RCC 7860 (cell line): ENCODE measurements around the gene ASIC3.
"Not testable (repeated sequence)": the region's sequence is repeated elsewhere in the genome, so short reads cannot be mapped to it uniquely, and the experiment has no call there.

Experiments
- DNase-seq: peaks from one replicate; pipeline ENCODE4 v3.0.0-alpha.2; 2015; ENCODE audit warnings: low spot score
- FAIRE-seq: peaks from 2 replicates; lab custom pipeline; 2012; peaks lifted over from hg19 to GRCh38; lab: Jason Lieb, UNC

Gene ASIC3

GRCh38 chr7:151032936-151033863 lies 15.1 kb upstream of the ASIC3 start:
- DNase-seq (no peak), FAIRE-seq (no peak)

DNA sequence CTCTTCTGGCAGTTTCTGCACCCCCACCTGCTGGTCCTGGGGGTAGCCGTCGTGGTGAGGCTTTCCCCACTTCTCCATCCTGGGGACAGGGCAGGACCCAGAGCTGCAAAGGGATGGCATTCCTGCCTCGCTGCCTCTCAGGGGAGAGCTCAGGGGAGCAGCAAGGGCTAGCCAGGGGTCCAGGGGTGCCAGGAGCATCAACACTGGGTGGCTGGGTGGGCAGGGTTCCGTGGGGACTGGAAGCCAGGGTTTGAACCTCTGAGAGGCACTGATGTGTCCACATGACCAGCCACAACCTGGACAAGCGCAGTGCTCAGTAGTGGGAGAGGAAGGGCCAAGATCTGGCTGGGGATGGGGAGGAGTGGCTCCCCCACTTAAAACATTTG lies 14.5 kb upstream of the ASIC3 start:
- no peak for DNase-seq
- no peak for FAIRE-seq

- DNase-seq (no peak), FAIRE-seq (no peak)
Observed at GRCh38 chr7:151034312-151035025, 13.9 kb upstream of the ASIC3 start.

- DNase-seq: no peak
- FAIRE-seq: no peak
Observed at GRCh38 chr7:151035026-151035717, 13.2 kb upstream of the ASIC3 start.

DNA sequence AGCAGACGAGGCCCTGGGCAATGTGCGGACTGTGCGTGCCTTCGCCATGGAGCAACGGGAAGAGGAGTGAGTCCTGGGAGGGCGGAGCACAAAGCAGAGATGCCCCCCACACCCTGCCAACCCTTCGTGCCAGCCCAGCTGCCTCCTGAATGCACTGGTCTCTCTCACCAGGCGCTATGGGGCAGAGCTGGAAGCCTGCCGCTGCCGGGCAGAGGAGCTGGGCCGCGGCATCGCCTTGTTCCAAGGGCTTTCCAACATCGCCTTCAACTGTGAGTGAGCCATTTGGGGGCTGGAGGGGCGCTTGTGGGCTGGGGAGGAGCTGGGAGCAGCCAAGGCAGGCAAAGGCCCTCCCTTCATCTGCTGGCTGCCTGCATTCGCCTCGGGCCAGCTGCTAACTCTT lies 12.4 kb upstream of the ASIC3 start:
- DNase-seq (no peak), FAIRE-seq (no peak)

DNA sequence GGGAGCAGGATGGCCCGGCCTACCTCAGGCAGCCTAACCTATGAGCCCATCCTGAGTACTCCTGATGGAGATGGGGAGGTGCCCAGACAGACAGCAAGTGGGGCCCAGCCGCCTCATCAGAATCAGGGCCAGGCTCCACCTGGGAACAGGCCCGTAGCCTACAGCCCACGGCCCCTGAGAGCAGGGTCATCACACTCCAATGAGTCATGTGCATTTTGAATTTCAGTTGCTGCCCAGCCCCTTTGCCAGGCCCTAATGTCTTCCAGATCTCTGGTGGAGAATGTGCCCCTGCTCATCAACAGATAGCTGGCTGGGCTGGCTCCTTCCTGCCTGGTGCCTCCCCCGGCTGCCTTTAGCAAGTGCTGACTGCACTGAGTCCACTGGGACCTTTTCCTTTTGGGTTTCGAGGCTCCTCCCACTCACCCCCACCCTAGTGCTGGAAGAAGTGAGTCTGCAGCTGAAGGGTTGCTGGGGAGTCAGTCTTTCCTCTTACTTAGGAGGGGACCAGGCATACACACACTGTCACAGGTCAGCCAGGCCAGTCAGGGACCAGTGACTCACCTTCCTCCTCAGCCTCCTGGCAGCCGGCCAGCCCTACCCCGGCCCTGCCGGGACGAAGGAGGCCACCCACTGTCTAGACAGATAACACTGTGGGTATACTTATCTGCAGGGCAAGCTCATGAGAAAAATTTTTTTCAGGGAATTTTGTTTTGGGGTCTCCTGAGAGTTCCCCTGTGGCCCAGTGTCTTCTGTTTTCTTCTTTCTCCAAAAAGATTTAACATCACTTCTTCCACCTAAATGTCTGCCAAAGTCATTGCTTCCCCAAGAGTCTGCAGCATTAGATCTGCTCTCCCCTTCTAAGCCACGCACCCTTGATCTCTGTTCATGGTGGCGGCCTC lies 9.1 kb upstream of the ASIC3 start:
- DNase-seq (peak; percentile 100), FAIRE-seq (peak; percentile 98)

GRCh38 chr7:151039850-151040548 lies 8.3 kb upstream of the ASIC3 start:
- no peak for DNase-seq
- no peak for FAIRE-seq

DNA sequence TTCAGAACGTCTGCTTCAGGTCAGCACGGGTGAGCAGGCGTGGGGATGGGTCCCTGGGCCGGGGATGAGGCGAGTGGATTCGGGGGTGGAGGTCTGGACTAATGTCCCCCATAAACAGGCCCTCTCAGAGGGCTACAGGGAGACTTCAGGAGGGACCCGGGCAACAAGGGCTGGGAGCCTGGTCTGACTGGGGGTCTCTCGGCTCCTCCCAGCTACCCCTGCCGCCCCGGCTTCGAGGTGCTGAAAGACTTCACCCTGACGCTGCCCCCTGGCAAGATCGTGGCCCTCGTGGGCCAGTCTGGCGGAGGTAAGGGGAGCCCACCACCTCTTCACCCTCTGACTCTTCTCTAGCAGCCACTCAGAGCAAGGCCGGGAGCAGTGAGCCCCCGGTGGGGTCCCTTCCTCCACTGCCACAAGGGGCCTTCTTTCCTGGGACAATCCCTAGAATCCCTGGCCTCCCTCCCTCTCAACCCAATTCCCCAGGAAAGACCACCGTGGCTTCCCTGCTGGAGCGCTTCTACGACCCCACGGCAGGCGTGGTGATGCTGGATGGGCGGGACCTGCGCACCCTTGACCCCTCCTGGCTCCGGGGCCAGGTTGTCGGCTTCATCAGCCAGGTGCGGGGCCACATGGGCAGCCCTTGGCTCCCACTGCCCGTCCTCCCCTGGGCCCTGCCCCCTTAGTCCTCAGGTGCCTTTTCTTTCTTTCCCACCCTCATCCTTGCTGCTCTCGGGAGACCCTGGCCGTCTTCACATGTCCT lies 7.5 kb upstream of the ASIC3 start:
- no peak for FAIRE-seq
- no peak for DNase-seq

DNA sequence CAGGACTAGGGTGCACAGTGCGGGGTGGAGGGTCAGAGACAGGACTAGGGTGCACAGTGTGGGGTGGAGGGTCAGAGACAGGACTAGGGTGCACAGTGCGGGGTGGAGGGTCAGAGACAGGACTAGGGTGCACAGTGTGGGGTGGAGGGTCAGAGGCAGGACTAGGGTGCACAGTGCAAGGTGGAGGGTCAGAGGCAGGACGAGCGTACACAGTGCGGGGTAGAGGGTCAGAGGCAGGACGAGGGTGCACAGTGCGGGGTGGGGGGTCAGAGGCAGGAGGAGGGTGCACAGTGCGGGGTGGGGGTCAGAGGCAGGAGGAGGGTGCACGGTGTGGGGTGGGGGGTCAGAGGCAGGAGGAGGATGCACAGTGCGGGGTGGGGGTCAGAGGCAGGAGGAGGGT lies 4.9 kb upstream of the ASIC3 start:
- FAIRE-seq: not testable (repeated sequence)

GRCh38 chr7:151043959-151044358 lies 4.4 kb upstream of the ASIC3 start:
- DNase-seq (no peak), FAIRE-seq (no peak)

More for the DNA sequence above, 4.9 kb upstream of the ASIC3 start:
- not testable (repeated sequence) for DNase-seq

- no peak for DNase-seq
- no peak for FAIRE-seq
Observed at GRCh38 chr7:151045262-151045661, 3.1 kb upstream of the ASIC3 start.

- DNase-seq (no peak), FAIRE-seq (no peak)
Observed at GRCh38 chr7:151045967-151046366, 2.4 kb upstream of the ASIC3 start.

DNA sequence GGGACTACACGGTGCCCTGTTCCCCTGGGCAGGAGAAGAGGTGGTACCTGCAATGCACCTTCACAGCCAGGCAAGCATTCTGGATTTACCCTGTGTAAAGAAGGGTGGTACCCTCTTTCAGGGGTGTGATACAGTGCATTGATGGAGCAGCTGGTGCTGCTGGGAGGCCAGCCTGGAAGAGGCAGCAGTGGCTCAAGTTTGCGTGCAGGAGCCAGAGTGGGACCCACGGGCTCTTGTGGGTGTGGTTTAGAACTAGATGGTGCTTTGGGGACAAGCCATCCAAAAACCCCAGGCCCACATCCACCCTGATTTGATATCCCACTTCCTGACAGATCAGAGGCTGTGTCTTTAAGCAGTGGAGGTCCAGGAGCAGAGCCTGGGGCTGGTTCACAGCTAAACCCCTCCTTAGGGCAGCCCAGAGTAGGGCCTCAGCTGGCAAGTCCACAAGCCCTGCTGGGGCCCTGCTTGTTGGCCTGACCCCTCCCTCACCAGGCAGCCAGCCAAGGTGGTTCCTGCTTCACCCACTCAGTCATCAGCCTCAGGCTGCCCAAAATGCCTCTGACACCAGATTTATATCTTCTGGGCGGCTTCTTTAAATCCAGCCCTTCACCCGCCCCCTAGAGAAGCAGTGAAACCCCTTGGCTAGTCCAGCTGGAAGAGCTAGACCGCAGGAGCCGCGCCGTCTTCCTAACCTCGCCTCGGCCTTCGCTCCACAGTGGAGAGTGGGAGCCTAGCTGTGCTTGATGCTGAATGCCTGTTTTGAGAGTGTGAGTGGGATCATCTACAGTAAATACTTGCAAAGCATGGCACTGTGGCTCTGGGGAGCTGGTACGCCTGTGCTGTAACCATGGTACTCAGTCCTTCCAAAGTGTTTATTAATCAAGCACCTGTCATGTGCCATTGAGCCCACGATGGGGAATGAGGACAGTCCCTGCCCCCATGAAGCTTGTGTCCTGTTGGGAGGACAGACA lies 1.4 kb upstream of the ASIC3 start:
- FAIRE-seq (no peak), DNase-seq (peak; percentile 3)

GRCh38 chr7:151048911-151049463 lies 656 bp downstream of the ASIC3 start:
- FAIRE-seq: no peak
- DNase-seq: no peak

DNA sequence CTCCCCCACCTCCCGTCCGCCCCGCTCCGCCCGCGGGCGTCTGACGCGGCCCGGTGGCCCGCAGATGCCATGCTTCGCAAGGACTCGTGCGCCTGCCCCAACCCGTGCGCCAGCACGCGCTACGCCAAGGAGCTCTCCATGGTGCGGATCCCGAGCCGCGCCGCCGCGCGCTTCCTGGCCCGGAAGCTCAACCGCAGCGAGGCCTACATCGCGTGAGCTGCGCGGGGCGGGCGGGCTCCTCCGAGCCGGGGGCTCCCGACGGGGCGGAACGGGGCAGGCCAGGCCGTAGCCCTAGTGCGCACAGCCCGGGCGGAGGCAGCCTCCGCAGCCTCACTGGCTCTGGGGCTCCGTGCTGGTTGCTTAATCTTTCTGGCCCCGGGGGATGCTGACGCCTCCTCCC lies 2.8 kb downstream of the ASIC3 start:
- no peak for DNase-seq
- FAIRE-seq: no peak

GRCh38 chr7:151053096-151053495 lies 4.8 kb downstream of the ASIC3 start:
- DNase-seq (no peak), FAIRE-seq (no peak)

- FAIRE-seq: no peak
- no peak for DNase-seq
Observed at GRCh38 chr7:151053751-151054150, 5.4 kb downstream of the ASIC3 start.

GRCh38 chr7:151056283-151056665 lies 7.9 kb downstream of the ASIC3 start:
- FAIRE-seq (no peak), DNase-seq (no peak)
